Measurements from ENCODE around the gene EEF1A2. TPM values are rescaled to one million over a fixed set of nuclear protein-coding genes. Genes with fewer than 3 reads are reported as not detected.

Gene EEF1A2
- total and polyA plus RNA-seq, 12 donors, result 59.5 to 407 (median 139) TPM

- 73 to 83% (median 80%) methylated on average over 6 to 27 of the region's 27 CpGs for WGBS, 4 donors
- intact Hi-C loops (cut with DNase I), result no loop called here
- Histone ChIP-seq H3K27ac (no peak overlapping the region), H3K4me3 (no peak overlapping the region), H3K36me3 (replicated peaks in 1 of 2) (no peaks in the 10 kb centered on the region), H3K9me3 (replicated peaks in 1 of 3) (no peaks in the 10 kb centered on the region), H3K27me3 (peaks cover 3% of the 10 kb centered on the region), H3K4me1 (replicated peaks in 1 of 2) (no peaks in the 10 kb centered on the region)
- DNase-seq, result no peak
- TF ChIP-seq CTCF (IDR thresholded peaks at IDR 0.05), result no peak
- TF ChIP-seq POLR2A (IDR thresholded peaks at IDR 0.05), result no peak
Observed at GRCh38 chr20:63529180-63529860, 30.4 kb upstream of the EEF1A2 start.

- 83 to 90% (median 86%) methylated on average over 9 of the region's 9 CpGs for WGBS, 4 donors
- no peaks in the 10 kb centered on the region for H3K9me3 ChIP-seq (replicated peaks in 1 of 3)
- TF ChIP-seq POLR2A (IDR thresholded peaks at IDR 0.05) (no peak), CTCF (IDR thresholded peaks at IDR 0.05) (no peak)
- no peak overlapping the region for H3K27ac ChIP-seq
- DNase-seq, result no peak
- H3K4me1 ChIP-seq (replicated peaks in 1 of 2), result peaks cover 0 to 4% of the 10 kb centered on the region in 2 donors
- no peaks in the 10 kb centered on the region for H3K36me3 ChIP-seq (replicated peaks in 1 of 2)
- H3K4me3 ChIP-seq, result no peak overlapping the region
- H3K27me3 ChIP-seq, result no peaks in the 10 kb centered on the region
- intact Hi-C loops (cut with DNase I), result no loop called here
Observed at GRCh38 chr20:63527184-63527583, 28.3 kb upstream of the EEF1A2 start.

- no peaks in the 10 kb centered on the region for H3K27me3 ChIP-seq
- H3K9me3 ChIP-seq (replicated peaks in 1 of 3), result no peaks in the 10 kb centered on the region
- H3K4me1 ChIP-seq (replicated peaks in 1 of 2), result peaks cover 0 to 12% of the 10 kb centered on the region in 2 donors
- no peak overlapping the region for H3K4me3 ChIP-seq
- no peak overlapping the region for H3K27ac ChIP-seq
- intact Hi-C loops (cut with DNase I), result no loop called here
- H3K36me3 ChIP-seq (replicated peaks in 1 of 2), result no peaks in the 10 kb centered on the region
- TF ChIP-seq CTCF (IDR thresholded peaks at IDR 0.05), result no peak
- TF ChIP-seq POLR2A (IDR thresholded peaks at IDR 0.05), result no peak
- WGBS, 4 donors, result 13 to 28% (median 24%) methylated on average over 2 of the region's 2 CpGs
- no peak for DNase-seq
Observed at GRCh38 chr20:63525971-63526370, 27.1 kb upstream of the EEF1A2 start.

- Histone ChIP-seq H3K36me3 (replicated peaks in 1 of 2) (no peaks in the 10 kb centered on the region), H3K27ac (no peak overlapping the region), H3K27me3 (no peaks in the 10 kb centered on the region), H3K4me3 (no peak overlapping the region), H3K4me1 (replicated peaks in 1 of 2) (peaks cover 0 to 14% of the 10 kb centered on the region in 2 donors), H3K9me3 (replicated peaks in 1 of 3) (no peaks in the 10 kb centered on the region)
- no peak for DNase-seq
- intact Hi-C loops (cut with DNase I), result no loop called here
- 61 to 81% (median 76%) methylated on average over 3 of the region's 3 CpGs for WGBS, 4 donors
- no peak for TF ChIP-seq CTCF (IDR thresholded peaks at IDR 0.05)
Observed at GRCh38 chr20:63525185-63525584, 26.3 kb upstream of the EEF1A2 start.
